PFSK-1 (cell line): ENCODE results near the gene MRPL17.

ENCODE experiments used
- FOXP2 ChIP-seq: optimal IDR thresholded peaks from 2 replicates; pipeline ENCODE3; 2011; ENCODE audit warnings: borderline replicate concordance, control low read depth, inconsistent platforms; ENCODE audit not compliant: insufficient read depth; ENCODE audit errors: extremely low read length, extremely low read depth
- POLR2AphosphoS5 ChIP-seq: IDR thresholded peaks from 2 replicates; pipeline ENCODE4 v1.6.1; 2012; ENCODE audit warnings: low read depth, mild to moderate bottlenecking, control low read depth, low read length, moderate library complexity
- REST ChIP-seq, 2 experiments: IDR thresholded peaks; 2 replicates each; pipeline versions ENCODE4 v1.6.1 to v1.8.0; 2011 to 2012; ENCODE audit warnings: low read depth in 2 of 2, low read length in 2 of 2, control low read depth in 1 of 2, inconsistent platforms in 1 of 2, mild to moderate bottlenecking in 1 of 2, moderate library complexity in 1 of 2; ENCODE audit not compliant: insufficient read depth in 1 of 2
- SIN3A ChIP-seq: IDR thresholded peaks from 2 replicates; pipeline ENCODE4 v1.6.1; 2012; ENCODE audit warnings: mild to moderate bottlenecking, low read length, moderate library complexity, borderline replicate concordance; ENCODE audit not compliant: insufficient read depth
- TAF1 ChIP-seq: IDR thresholded peaks from 2 replicates; pipeline ENCODE4 v1.6.1; 2012; ENCODE audit warnings: low read length, control low read depth, borderline replicate concordance; ENCODE audit not compliant: insufficient read depth

MRPL17 gene

DNA sequence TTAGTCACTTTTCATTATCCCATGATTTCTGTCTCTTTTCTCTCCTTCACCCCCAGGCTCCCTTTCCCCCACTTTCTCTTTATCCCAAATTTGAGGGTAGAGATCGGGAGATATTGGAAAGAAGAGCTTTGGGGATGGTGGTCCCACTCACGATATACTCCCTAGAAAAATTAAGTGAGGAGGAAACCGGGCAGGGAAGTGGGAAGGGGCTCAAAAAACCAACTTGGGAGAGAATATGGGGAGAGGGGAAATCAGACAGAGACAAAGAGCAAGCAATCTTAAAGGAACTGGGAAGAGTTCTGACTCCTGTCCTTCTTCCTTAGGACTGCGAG, 26.6 kb downstream of the MRPL17 start:
- TF ChIP-seq TAF1: no peak
- no peak for TF ChIP-seq SIN3A
- TF ChIP-seq FOXP2: no peak
- TF ChIP-seq REST (IDR thresholded peaks at IDR 0.05; ENCODE audit: insufficient read depth in 1 of 2, low read depth in 2 of 2, low read length in 2 of 2): no peak
- no peak for TF ChIP-seq POLR2AphosphoS5

- TF ChIP-seq POLR2AphosphoS5 (no peak), SIN3A (no peak), FOXP2 (no peak), REST (IDR thresholded peaks at IDR 0.05; ENCODE audit: insufficient read depth in 1 of 2, low read depth in 2 of 2, low read length in 2 of 2) (no peak), TAF1 (no peak)
Observed at GRCh38 chr11:6655790-6656583, 27.2 kb downstream of the MRPL17 start, which contains the start of gene DCHS1. DCHS1 (minus strand) TSS chr11:6655809; CDS start chr11:6641613, 14,196 bp downstream.

DNA sequence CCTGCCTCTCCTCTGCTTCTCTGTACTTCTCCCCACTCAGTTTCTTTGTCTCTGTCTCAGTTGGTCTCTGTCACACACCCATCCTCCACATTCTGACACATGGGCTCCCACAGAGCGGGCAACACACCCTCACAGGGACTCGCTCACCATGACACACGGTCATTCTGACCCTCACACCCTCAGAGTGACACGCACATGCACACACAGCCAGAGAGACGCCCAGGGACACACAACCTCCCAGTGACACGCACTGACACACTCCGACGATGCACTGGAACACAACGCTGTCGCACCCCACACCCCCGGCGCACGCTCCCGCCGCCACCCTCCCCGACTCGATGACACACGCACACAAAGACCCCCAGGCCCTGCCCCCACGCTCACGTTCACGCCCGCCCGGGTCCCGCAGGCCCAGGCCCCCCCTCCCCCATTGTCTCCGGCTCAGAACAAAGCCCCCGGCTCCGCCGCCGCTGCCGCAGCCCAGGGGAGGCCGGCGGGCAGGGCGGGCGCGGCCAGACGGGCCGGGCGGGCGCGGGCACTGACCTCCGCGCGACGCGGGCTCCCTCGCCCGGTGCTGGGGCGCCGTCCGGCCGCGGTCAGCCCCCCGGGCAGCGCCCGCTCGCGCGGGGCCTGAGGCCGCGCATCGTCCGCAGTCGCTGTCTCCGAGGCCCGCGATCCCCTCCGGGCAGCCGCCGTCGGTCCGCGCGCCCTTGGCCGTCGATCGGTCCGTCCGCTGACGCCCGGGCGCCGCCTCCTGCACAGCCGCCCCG, 27.9 kb downstream of the MRPL17 start:
- no peak for TF ChIP-seq POLR2AphosphoS5

GRCh38 chr11:6654281-6655019, 28.7 kb downstream of the MRPL17 start:
- TF ChIP-seq TAF1 (no peak), SIN3A (no peak), POLR2AphosphoS5 (no peak), REST (IDR thresholded peaks at IDR 0.05; ENCODE audit: insufficient read depth in 1 of 2, low read depth in 2 of 2, low read length in 2 of 2) (no peak), FOXP2 (no peak)

- no peak for TF ChIP-seq SIN3A
- TF ChIP-seq TAF1: no peak
- TF ChIP-seq REST (IDR thresholded peaks at IDR 0.05; ENCODE audit: insufficient read depth in 1 of 2, low read depth in 2 of 2, low read length in 2 of 2): no peak
- TF ChIP-seq POLR2AphosphoS5: no peak
- no peak for TF ChIP-seq FOXP2
Observed at GRCh38 chr11:6653656-6654055, 29.5 kb downstream of the MRPL17 start.
